Panc1 (cell line): Measurements from ENCODE around the gene VCP. TPM values are rescaled to one million over a fixed set of nuclear protein-coding genes. Genes with fewer than 3 reads are reported as not detected.
A peak's percentile ranks its signal among the peaks of the same experiment; 100 is the strongest.

Experiments used
- ATAC-seq: fragments of 200-7000 bp; cut with Tn5 transposase; 2 replicates; pipeline ENCODE4 v1.9.1; 2020; ENCODE audit warnings: mild to moderate bottlenecking, moderate library complexity
- BruUV-seq: library from RNA; stranded (reverse); fragments of 400-500 nt; replicated peaks from 2 replicates; lab custom pipeline; 2021; lab: Mats Ljungman, UMichigan
- CTCF ChIA-PET: fragments of 300-600 bp; sonication (Branson Sonifier 250); formaldehyde crosslinking; loops from one replicate; lab custom pipeline; 2022; ENCODE audit warnings: antibody characterized with exemption; lab: Charles Lee
- POLR2A ChIA-PET: fragments of 300-600 bp; sonication (Branson Sonifier 250); formaldehyde crosslinking; loops from one replicate; lab custom pipeline; 2022; ENCODE audit warnings: antibody characterized with exemption; lab: Charles Lee
- DNase-seq: peaks from one replicate; pipeline ENCODE4 v3.0.0-alpha.2; 2010; ENCODE audit warnings: low read depth, low spot score
- H3K27ac ChIP-seq: 2 replicates; pipeline ENCODE4 v1.5.1; 2011; ENCODE audit warnings: mild to moderate bottlenecking, low read length, inconsistent platforms
- H3K27me3 ChIP-seq: fragments of 200-500 bp; sonication (Bioruptor generic); 2 replicates; pipeline ENCODE4 v1.6.0; 2014; ENCODE audit warnings: low read length, inconsistent platforms; ENCODE audit not compliant: control insufficient read depth, insufficient read depth
- H3K36me3 ChIP-seq: fragments of 200-500 bp; sonication (Bioruptor generic); 2 replicates; pipeline ENCODE4 v1.5.1; 2014; ENCODE audit warnings: inconsistent platforms, mild to moderate bottlenecking, low read length, moderate library complexity; ENCODE audit not compliant: control insufficient read depth, insufficient read depth
- H3K4me1 ChIP-seq: 2 replicates; pipeline ENCODE4 v1.5.1; 2011; ENCODE audit warnings: inconsistent platforms, mild to moderate bottlenecking, low read length, moderate library complexity; ENCODE audit not compliant: control insufficient read depth, insufficient read depth
- H3K4me3 ChIP-seq, 2 experiments: 2 replicates each; pipeline ENCODE4 v1.5.1; 2011 to 2012; ENCODE audit warnings: low read depth in 2 of 2, low read length in 2 of 2, mild to moderate bottlenecking in 2 of 2, inconsistent platforms in 1 of 2, moderate library complexity in 1 of 2
- H3K9me3 ChIP-seq: fragments of 200-500 bp; sonication (Bioruptor generic); 2 replicates; pipeline ENCODE4 v1.5.1; 2014; ENCODE audit warnings: low read depth, mild to moderate bottlenecking, inconsistent platforms, low read length, moderate library complexity; ENCODE audit not compliant: control insufficient read depth, insufficient read depth
- POLR2AphosphoS5 ChIP-seq: IDR thresholded peaks from 2 replicates; pipeline ENCODE4 v1.6.1; 2012; ENCODE audit warnings: mild to moderate bottlenecking, low read depth, low read length, moderate library complexity
- REST ChIP-seq, 2 experiments: IDR thresholded peaks; 2 replicates each; pipeline ENCODE4 v1.6.1; 2011 to 2012; ENCODE audit warnings: low read depth in 2 of 2, control low read depth in 1 of 2, low read length in 1 of 2, mild to moderate bottlenecking in 1 of 2, moderate library complexity in 1 of 2; ENCODE audit not compliant: insufficient read depth in 1 of 2
- SIN3A ChIP-seq: IDR thresholded peaks from 2 replicates; pipeline ENCODE4 v1.6.1; 2012; ENCODE audit warnings: low read depth, mild to moderate bottlenecking, low read length, moderate library complexity, borderline replicate concordance; ENCODE audit not compliant: insufficient read depth
- TCF7L2 ChIP-seq: IDR thresholded peaks from 2 replicates; pipeline ENCODE4 v1.6.1; 2011; ENCODE audit warnings: mild to moderate bottlenecking, low read depth, low read length, inconsistent platforms
- in situ Hi-C: cut with HindIII; loops from 2 replicates; pipeline ENCODE4 v1.10.0; 2016; ENCODE audit warnings: low sequenced_read_pairs, low pct_unique_long_range_greater_than_20kb
- intact Hi-C: fragments of 100-400 bp; cut with micrococcal nuclease; formaldehyde crosslinking; loops from one replicate; pipeline ENCODE4 v1.10.0; 2022; ENCODE audit not compliant: unreplicated experiment
- total RNA-seq: library from RNA; stranded (reverse); gene quantifications from one replicate; pipeline ENCODE4 v1.2.1, GENCODE V29; 2021; ENCODE audit not compliant: unreplicated experiment
- TF ChIP-seq, protein P1 (sequence below): fragments of 450-650 bp; IDR thresholded peaks from 2 replicates; pipeline ENCODE4 v1.5.1; 2017; ENCODE audit warnings: mild to moderate bottlenecking

The VCP gene
- total RNA-seq, 1 experiment from 2014 or later, result 472 TPM

- no peak for ATAC-seq
- Histone ChIP-seq H3K27me3 (no peaks in the 10 kb centered on the region), H3K4me3 (peak overlapping the region; percentile 86 to 87), H3K36me3 (no peaks in the 10 kb centered on the region), H3K27ac (peak overlapping the region; percentile 90), H3K9me3 (no peaks in the 10 kb centered on the region), H3K4me1 (peaks cover 7% of the 10 kb centered on the region)
- no TSS peak for BruUV-seq
- POLR2A ChIA-PET, result interaction anchor here (1.0 kb wide), 1 partner anchor 24 kb away, joined by 3 read pairs; the partner anchor contains the start of gene STOML2
- CTCF ChIA-PET, result interaction anchor here (1.1 to 1.5 kb wide), 2 partner anchors 18 to 28 kb away, joined by 4 read pairs; no protein-coding TSS in a partner anchor
- no peak for DNase-seq
- in situ Hi-C loops, result no loop called here
- intact Hi-C loops, result no loop called here
- TF ChIP-seq SIN3A (no peak), TCF7L2 (no peak), REST (IDR thresholded peaks at IDR 0.05; ENCODE audit: insufficient read depth in 1 of 2, low read depth in 2 of 2, low read length in 1 of 2) (no peak)
- TF ChIP-seq, protein P1, sequence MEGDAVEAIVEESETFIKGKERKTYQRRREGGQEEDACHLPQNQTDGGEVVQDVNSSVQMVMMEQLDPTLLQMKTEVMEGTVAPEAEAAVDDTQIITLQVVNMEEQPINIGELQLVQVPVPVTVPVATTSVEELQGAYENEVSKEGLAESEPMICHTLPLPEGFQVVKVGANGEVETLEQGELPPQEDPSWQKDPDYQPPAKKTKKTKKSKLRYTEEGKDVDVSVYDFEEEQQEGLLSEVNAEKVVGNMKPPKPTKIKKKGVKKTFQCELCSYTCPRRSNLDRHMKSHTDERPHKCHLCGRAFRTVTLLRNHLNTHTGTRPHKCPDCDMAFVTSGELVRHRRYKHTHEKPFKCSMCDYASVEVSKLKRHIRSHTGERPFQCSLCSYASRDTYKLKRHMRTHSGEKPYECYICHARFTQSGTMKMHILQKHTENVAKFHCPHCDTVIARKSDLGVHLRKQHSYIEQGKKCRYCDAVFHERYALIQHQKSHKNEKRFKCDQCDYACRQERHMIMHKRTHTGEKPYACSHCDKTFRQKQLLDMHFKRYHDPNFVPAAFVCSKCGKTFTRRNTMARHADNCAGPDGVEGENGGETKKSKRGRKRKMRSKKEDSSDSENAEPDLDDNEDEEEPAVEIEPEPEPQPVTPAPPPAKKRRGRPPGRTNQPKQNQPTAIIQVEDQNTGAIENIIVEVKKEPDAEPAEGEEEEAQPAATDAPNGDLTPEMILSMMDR, result no peak
These were observed 6.6 kb upstream of the VCP start for GRCh38 chr9:35079041-35079425.

DNA sequence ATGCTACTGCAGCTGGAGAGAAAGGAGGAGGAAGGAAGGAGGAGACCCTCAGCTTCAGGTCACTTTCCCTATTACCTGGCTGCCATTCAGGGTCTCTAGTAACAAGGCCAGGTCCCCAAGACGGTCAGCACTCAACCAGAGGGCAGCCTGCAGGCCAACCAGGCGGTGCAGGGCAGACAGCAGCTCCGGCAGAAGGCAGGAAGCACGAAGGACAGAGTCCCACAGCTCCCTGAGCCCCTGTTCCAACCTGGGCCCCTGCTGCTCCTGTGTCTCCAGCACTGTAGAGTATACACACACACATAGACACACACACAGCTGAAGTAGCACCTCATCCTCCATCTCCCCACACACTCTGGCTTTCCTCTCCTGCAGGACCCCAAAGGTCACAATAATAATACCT is 5.6 kb upstream of the VCP start:
- no peaks in the 10 kb centered on the region for H3K27me3 ChIP-seq
- ChIA-PET POLR2A (interaction anchor here (0.6 kb wide), 1 partner anchor 17 kb away, joined by 3 read pairs; no protein-coding TSS in a partner anchor), CTCF (interaction anchor here (0.6 to 0.7 kb wide), 2 partner anchors 17 to 60 kb away, joined by 3 to 7 read pairs; no protein-coding TSS in a partner anchor)
- no peak for ATAC-seq
- no TSS peak for BruUV-seq
- peak overlapping the region; percentile 90 for H3K27ac ChIP-seq
- no peak for TF ChIP-seq POLR2AphosphoS5
- no peak for TF ChIP-seq TCF7L2
- TF ChIP-seq, protein P1, result no peak
- no peak for TF ChIP-seq SIN3A
- no peak for TF ChIP-seq REST (IDR thresholded peaks at IDR 0.05; ENCODE audit: insufficient read depth in 1 of 2, low read depth in 2 of 2, low read length in 1 of 2)
- H3K36me3 ChIP-seq, result no peaks in the 10 kb centered on the region
- H3K4me1 ChIP-seq, result peaks cover 9% of the 10 kb centered on the region
- H3K4me3 ChIP-seq, result peak overlapping the region; percentile 86 to 87
- H3K9me3 ChIP-seq, result no peaks in the 10 kb centered on the region
- DNase-seq, result no peak
- in situ Hi-C loops, result no loop called here
- intact Hi-C loops, result no loop called here
